Mesothelial cell of epicardium (in vitro differentiated cells): ENCODE data around the gene FOLR2. TPM values are rescaled to one million over a fixed set of nuclear protein-coding genes. Genes with fewer than 3 reads are reported as not detected.
"Not testable (repeated sequence)": the region's sequence is repeated elsewhere in the genome, so short reads cannot be mapped to it uniquely, and the experiment has no call there.

Experiments used
- DNase-seq, 2 experiments: peaks; one replicate each; pipeline ENCODE4 v3.0.0; 2021; ENCODE audit warnings: low spot score in 2 of 2; ENCODE audit not compliant: unreplicated experiment in 2 of 2
- H3K27ac Mint-ChIP-seq: 2 replicates; pipeline ENCODE4 v1.8.0; 2021; ENCODE audit warnings: mixed read lengths
- H3K27me3 Mint-ChIP-seq: 2 replicates; pipeline ENCODE4 v1.8.0; 2021; ENCODE audit warnings: low read depth, mixed read lengths
- H3K36me3 Mint-ChIP-seq: 2 replicates; pipeline ENCODE4 v1.8.0; 2021; ENCODE audit warnings: mixed read lengths
- H3K4me1 Mint-ChIP-seq: 2 replicates; pipeline ENCODE4 v1.8.0; 2021; ENCODE audit warnings: mixed read lengths
- H3K4me3 Mint-ChIP-seq: 2 replicates; pipeline ENCODE4 v1.8.0; 2021; ENCODE audit warnings: mild to moderate bottlenecking, moderate library complexity, mixed read lengths
- H3K9me3 Mint-ChIP-seq: 2 replicates; pipeline ENCODE4 v1.8.0; 2021; ENCODE audit warnings: mixed read lengths
- CTCF ChIP-seq: fragments of 200-600 bp; sonication (generic); IDR thresholded peaks from one replicate; pipeline ENCODE4 v1.5.0; 2021; ENCODE audit warnings: antibody characterized with exemption; ENCODE audit not compliant: unreplicated experiment
- total RNA-seq: library from RNA; stranded (reverse); gene quantifications from 3 replicates; pipeline ENCODE4 v1.2.1, GENCODE V29; 2021

FOLR2 gene
- total RNA-seq, 1 donor from 2014 or later: not detected

GRCh38 chr11:72263361-72263760 lies 46.8 kb downstream of the FOLR2 start:
- no peak overlapping the region for H3K27ac Mint-ChIP-seq

GRCh38 chr11:72265951-72266350 lies 49.4 kb downstream of the FOLR2 start:
- Mint-ChIP-seq H3K9me3 (no peaks in the 10 kb centered on the region), H3K27me3 (peaks cover 29% of the 10 kb centered on the region), H3K27ac (no peak overlapping the region), H3K36me3 (no peaks in the 10 kb centered on the region), H3K4me1 (no peaks in the 10 kb centered on the region), H3K4me3 (no peak overlapping the region)
- TF ChIP-seq CTCF: no peak
- DNase-seq: no peak

More at GRCh38 chr11:72263361-72263760, 46.8 kb downstream of the FOLR2 start:
- H3K4me1 Mint-ChIP-seq: no peaks in the 10 kb centered on the region
- H3K36me3 Mint-ChIP-seq: no peaks in the 10 kb centered on the region
- no peaks in the 10 kb centered on the region for H3K9me3 Mint-ChIP-seq
- DNase-seq: no peak
- no peak for TF ChIP-seq CTCF
- no peak overlapping the region for H3K4me3 Mint-ChIP-seq
- H3K27me3 Mint-ChIP-seq: peaks cover 31% of the 10 kb centered on the region

- DNase-seq, H3K4me3 Mint-ChIP-seq, H3K4me1 Mint-ChIP-seq, H3K9me3 Mint-ChIP-seq, H3K27ac Mint-ChIP-seq, H3K36me3 Mint-ChIP-seq: not testable (repeated sequence)
- peaks cover 35% of the 10 kb centered on the region for H3K27me3 Mint-ChIP-seq
These were observed 50.4 kb downstream of the FOLR2 start for GRCh38 chr11:72266960-72267359.

GRCh38 chr11:72267956-72268617 lies 51.5 kb downstream of the FOLR2 start:
- peaks cover under 1% of the 10 kb centered on the region for H3K9me3 Mint-ChIP-seq
- peaks cover 30% of the 10 kb centered on the region for H3K27me3 Mint-ChIP-seq
- DNase-seq: no peak
- H3K4me1 Mint-ChIP-seq: no peaks in the 10 kb centered on the region
- TF ChIP-seq CTCF: no peak
- H3K27ac Mint-ChIP-seq: no peak overlapping the region
- no peak overlapping the region for H3K4me3 Mint-ChIP-seq
- no peaks in the 10 kb centered on the region for H3K36me3 Mint-ChIP-seq

Other genes with a start within 250 kb of the FOLR2 start
- gene IL18BP, start 217.9 kb upstream of the FOLR2 start, total RNA-seq: 18.4 to 20.9 TPM (median 18.6 TPM) in 3 replicates
- 317 to 334 TPM (median 327 TPM) in 3 replicates for gene NUMA1, start 136.3 kb upstream of the FOLR2 start, total RNA-seq
- 3.0 to 5.2 TPM (median 4.3 TPM) in 3 replicates for gene LRRC51, start 135.9 kb upstream of the FOLR2 start, total RNA-seq
- gene LAMTOR1, start 113.5 kb upstream of the FOLR2 start, total RNA-seq: 69.1 to 76.5 TPM (median 74.2 TPM) in 3 replicates
- not detected in 3 replicates for gene TOMT, start 110.9 kb upstream of the FOLR2 start, total RNA-seq
- gene ANAPC15, start 104.1 kb upstream of the FOLR2 start, total RNA-seq: 39.3 to 39.5 TPM (median 39.4 TPM) in 3 replicates
- not detected in 3 replicates for gene FOLR3, start 81.1 kb upstream of the FOLR2 start, total RNA-seq
- 0.44 to 1.0 TPM (median 0.47 TPM) in 3 replicates for gene FOLR1, start 24.7 kb upstream of the FOLR2 start, total RNA-seq
- 279 to 299 TPM (median 289 TPM) in 3 replicates for gene INPPL1, start 8.0 kb downstream of the FOLR2 start, total RNA-seq
- not detected in 3 replicates for gene PHOX2A, start 27.4 kb downstream of the FOLR2 start, total RNA-seq
- gene CLPB, start 217.7 kb downstream of the FOLR2 start, total RNA-seq: 19.4 to 20.0 TPM (median 19.7 TPM) in 3 replicates